HepG2 (cell line): ENCODE results near the gene ARFGEF2. TPM values are rescaled to one million over a fixed set of nuclear protein-coding genes. Genes with fewer than 3 reads are reported as not detected.
A peak's percentile ranks its signal among the peaks of the same experiment; 100 is the strongest.

Experiments used
- AHR ChIP-seq: IDR thresholded peaks from 2 replicates; pipeline ENCODE4 v1.6.1; 2018; ENCODE audit warnings: missing genetic modification reagents, missing compliant biosample characterization
- ATF6 ChIP-seq: sonication (generic); formaldehyde crosslinking; conservative IDR thresholded peaks from 2 replicates; pipeline ENCODE4 v1.4.0; 2020; ENCODE audit warnings: missing genetic modification reagents
- DNMT1 ChIP-seq: sonication (generic); formaldehyde crosslinking; IDR thresholded peaks from 2 replicates; pipeline ENCODE4 v1.5.1; 2020; ENCODE audit warnings: mild to moderate bottlenecking, missing genetic modification reagents
- ELK4 ChIP-seq: sonication (generic); formaldehyde crosslinking; IDR thresholded peaks from 2 replicates; pipeline ENCODE4 v1.9.0; 2021; ENCODE audit warnings: missing genetic modification reagents, borderline replicate concordance
- ETV6 ChIP-seq: sonication (generic); formaldehyde crosslinking; conservative IDR thresholded peaks from 2 replicates; pipeline ENCODE4 v1.4.0; 2020; ENCODE audit warnings: missing genetic modification reagents
- NFYC ChIP-seq: IDR thresholded peaks from 2 replicates; pipeline ENCODE4 v1.6.1; 2016; ENCODE audit warnings: missing genetic modification reagents, missing compliant biosample characterization
- NR3C1 ChIP-seq: sonication (generic); formaldehyde crosslinking; IDR thresholded peaks from 2 replicates; pipeline ENCODE4 v1.4.0; 2020; ENCODE audit warnings: missing genetic modification reagents
- PAF1 ChIP-seq: IDR thresholded peaks from 2 replicates; pipeline ENCODE4 v1.6.1; 2016; ENCODE audit warnings: missing genetic modification reagents, missing compliant biosample characterization
- RAD51 ChIP-seq: fragments of 450-650 bp; IDR thresholded peaks from 2 replicates; pipeline ENCODE4 v1.6.1; 2016; ENCODE audit warnings: borderline replicate concordance
- SPEN ChIP-seq: sonication (generic); formaldehyde crosslinking; IDR thresholded peaks from 2 replicates; pipeline ENCODE4 v1.5.1; 2020; ENCODE audit warnings: low read depth, mild to moderate bottlenecking, missing genetic modification reagents
- TAF1 ChIP-seq: sonication (generic); formaldehyde crosslinking; IDR thresholded peaks from 2 replicates; pipeline ENCODE4 v1.4.0; 2020; ENCODE audit warnings: missing genetic modification reagents
- TRIM24 ChIP-seq: sonication (generic); formaldehyde crosslinking; IDR thresholded peaks from 2 replicates; pipeline ENCODE4 v1.8.0; 2022; ENCODE audit warnings: mild to moderate bottlenecking, missing genetic modification reagents
- YY1 ChIP-seq: IDR thresholded peaks from 2 replicates; pipeline ENCODE4 v1.6.1; 2011; ENCODE audit warnings: low read length, low read depth, moderate library complexity, mild to moderate bottlenecking; ENCODE audit not compliant: insufficient read depth, insufficient replicate concordance
- ZFP41 ChIP-seq: sonication (generic); formaldehyde crosslinking; IDR thresholded peaks from 2 replicates; pipeline ENCODE4 v1.4.0; 2020; ENCODE audit warnings: mild to moderate bottlenecking, missing genetic modification reagents, borderline replicate concordance
- ZFY ChIP-seq: sonication (generic); formaldehyde crosslinking; IDR thresholded peaks from 2 replicates; pipeline ENCODE4 v1.4.0; 2020; ENCODE audit warnings: missing genetic modification reagents
- ZNF160 ChIP-seq: sonication (generic); formaldehyde crosslinking; IDR thresholded peaks from 2 replicates; pipeline ENCODE4 v1.8.0; 2022; ENCODE audit warnings: mild to moderate bottlenecking, inconsistent platforms, missing genetic modification reagents
- ZNF446 ChIP-seq: sonication (generic); formaldehyde crosslinking; IDR thresholded peaks from 2 replicates; pipeline ENCODE4 v1.5.0; 2020; ENCODE audit warnings: mild to moderate bottlenecking, missing genetic modification reagents
- ZNF614 ChIP-seq: IDR thresholded peaks from 2 replicates; pipeline ENCODE4 v1.6.1; 2018; ENCODE audit warnings: missing biosample characterization, missing genetic modification reagents, inconsistent platforms, borderline replicate concordance
- ZNF660 ChIP-seq: sonication (generic); formaldehyde crosslinking; IDR thresholded peaks from 2 replicates; pipeline ENCODE4 v1.5.1; 2020; ENCODE audit warnings: mild to moderate bottlenecking, low read depth, missing genetic modification reagents, borderline replicate concordance
- polyA plus RNA-seq, 8 experiments: library from polyadenylated mRNA; depleted of rRNA in 3 of 8; stranded (reverse) in 7 of 8; unstranded in 1 of 8; fragments of >200 nt; fragmentation: Illumina TruSeq in 4 of 8; extraction: Trizol in 4 of 8; gene quantifications; 2 replicates each; pipeline versions ENCODE4 v1.2.1 to v1.2.3, GENCODE V29; 2011 to 2016; ENCODE audit warnings: low read depth in 4 of 8, missing spikeins in 1 of 8, mixed read lengths in 1 of 8; ENCODE audit not compliant: insufficient read depth in 1 of 8
- total RNA-seq, 5 experiments: library from RNA; depleted of rRNA; stranded (reverse); fragments of >200 nt; fragmentation: Illumina TruSeq; extraction: Trizol; gene quantifications; 2 replicates each; pipeline ENCODE4 v1.2.3, GENCODE V29; 2016; ENCODE audit warnings: low read depth in 1 of 5
- TF ChIP-seq, protein P1 (sequence below): sonication (generic); formaldehyde crosslinking; IDR thresholded peaks from 2 replicates; pipeline ENCODE4 v1.4.0; 2020; ENCODE audit warnings: missing genetic modification reagents
- TF ChIP-seq, protein P2 (sequence below): IDR thresholded peaks from 2 replicates; pipeline ENCODE4 v1.6.1; 2016

ARFGEF2 gene
- total and polyA plus RNA-seq, 2 of the 13 experiments (the other 11 are each of a cell fraction or from before 2014, with no cell fraction given), result 44.0 to 60.8 TPM

- peak; percentile 97 for TF ChIP-seq NFYC (CRISPR knock-in tag)
- TF ChIP-seq SPEN, result peak; percentile 97
- TF ChIP-seq ZNF160 (CRISPR knock-in tag), result no peak
- TF ChIP-seq RAD51, result no peak
- peak; percentile 62 for TF ChIP-seq NR3C1 (CRISPR knock-in tag)
- TF ChIP-seq AHR (CRISPR knock-in tag), result peak; percentile 58
- no peak for TF ChIP-seq ZNF660 (CRISPR knock-in tag)
- TF ChIP-seq, protein P1, sequence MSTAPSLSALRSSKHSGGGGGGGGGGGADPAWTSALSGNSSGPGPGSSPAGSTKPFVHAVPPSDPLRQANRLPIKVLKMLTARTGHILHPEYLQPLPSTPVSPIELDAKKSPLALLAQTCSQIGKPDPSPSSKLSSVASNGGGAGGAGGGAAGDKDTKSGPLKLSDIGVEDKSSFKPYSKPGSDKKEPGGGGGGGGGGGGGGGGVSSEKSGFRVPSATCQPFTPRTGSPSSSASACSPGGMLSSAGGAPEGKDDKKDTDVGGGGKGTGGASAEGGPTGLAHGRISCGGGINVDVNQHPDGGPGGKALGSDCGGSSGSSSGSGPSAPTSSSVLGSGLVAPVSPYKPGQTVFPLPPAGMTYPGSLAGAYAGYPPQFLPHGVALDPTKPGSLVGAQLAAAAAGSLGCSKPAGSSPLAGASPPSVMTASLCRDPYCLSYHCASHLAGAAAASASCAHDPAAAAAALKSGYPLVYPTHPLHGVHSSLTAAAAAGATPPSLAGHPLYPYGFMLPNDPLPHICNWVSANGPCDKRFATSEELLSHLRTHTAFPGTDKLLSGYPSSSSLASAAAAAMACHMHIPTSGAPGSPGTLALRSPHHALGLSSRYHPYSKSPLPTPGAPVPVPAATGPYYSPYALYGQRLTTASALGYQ (CRISPR knock-in tag), result peak; percentile 79; the same call in 1 of the 2 replicates
- TF ChIP-seq ATF6, result peak; percentile 4; the same call in 1 of the 2 replicates
- TF ChIP-seq YY1, result peak; percentile 93
- peak; percentile 94 for TF ChIP-seq ETV6 (CRISPR knock-in tag)
- TF ChIP-seq ZFP41 (CRISPR knock-in tag), result peak; percentile 74; the same call in 1 of the 2 replicates
- peak; percentile 97 for TF ChIP-seq TAF1 (CRISPR knock-in tag)
- TF ChIP-seq ELK4 (CRISPR knock-in tag), result peak; percentile 89; the same call in 1 of the 2 replicates
- no peak for TF ChIP-seq TRIM24 (CRISPR knock-in tag)
- TF ChIP-seq ZFY (CRISPR knock-in tag), result peak; percentile 100
- peak; percentile 85; the same call in 1 of the 2 replicates for TF ChIP-seq ZNF614 (CRISPR knock-in tag)
- TF ChIP-seq ZNF446, result peak; percentile 99
- TF ChIP-seq PAF1, result no peak
- peak; percentile 99 for TF ChIP-seq DNMT1 (CRISPR knock-in tag)
- TF ChIP-seq, protein P2, sequence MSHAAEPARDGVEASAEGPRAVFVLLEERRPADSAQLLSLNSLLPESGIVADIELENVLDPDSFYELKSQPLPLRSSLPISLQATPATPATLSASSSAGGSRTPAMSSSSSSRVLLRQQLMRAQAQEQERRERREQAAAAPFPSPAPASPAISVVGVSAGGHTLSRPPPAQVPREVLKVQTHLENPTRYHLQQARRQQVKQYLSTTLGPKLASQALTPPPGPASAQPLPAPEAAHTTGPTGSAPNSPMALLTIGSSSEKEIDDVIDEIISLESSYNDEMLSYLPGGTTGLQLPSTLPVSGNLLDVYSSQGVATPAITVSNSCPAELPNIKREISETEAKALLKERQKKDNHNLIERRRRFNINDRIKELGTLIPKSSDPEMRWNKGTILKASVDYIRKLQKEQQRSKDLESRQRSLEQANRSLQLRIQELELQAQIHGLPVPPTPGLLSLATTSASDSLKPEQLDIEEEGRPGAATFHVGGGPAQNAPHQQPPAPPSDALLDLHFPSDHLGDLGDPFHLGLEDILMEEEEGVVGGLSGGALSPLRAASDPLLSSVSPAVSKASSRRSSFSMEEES (CRISPR knock-in tag), result peak; percentile 50; the same call in 1 of the 2 replicates
These were observed 124.8 kb downstream of the ARFGEF2 start, which contains the start of gene CSE1L (continued) for GRCh38 chr20:49046087-49046900.
